Left lung (tissue), 10 donors: ENCODE results near the gene MAPT. TPM values are rescaled to one million over a fixed set of nuclear protein-coding genes. Genes with fewer than 3 reads are reported as not detected.
A peak's percentile ranks its signal among the peaks of the same experiment; 100 is the strongest.

ENCODE experiments used
- ATAC-seq: fragments of 200-7000 bp; cut with Tn5 transposase; one replicate; pipeline ENCODE4 v1.9.1; 2020; ENCODE audit warnings: moderate library complexity
- DNase-seq, 4 donors: peaks; one replicate each; pipeline ENCODE4 v3.0.0-alpha.2; 2013 to 2020
- H3K27ac ChIP-seq, 2 donors: fragments of 200-600 bp; sonication (generic) in 1 of 2; one replicate each; pipeline versions ENCODE4 v1.5.0 to v1.8.0; 2020 to 2021
- H3K27me3 ChIP-seq, 2 donors: fragments of 200-600 bp; sonication (generic) in 1 of 2; one replicate each; pipeline versions ENCODE4 v1.5.0 to v1.8.0; 2020 to 2021
- H3K36me3 ChIP-seq, 2 donors: fragments of 200-600 bp; sonication (generic) in 1 of 2; one replicate each; pipeline versions ENCODE4 v1.5.0 to v1.8.0; 2020 to 2021
- H3K4me1 ChIP-seq, 2 donors: fragments of 200-600 bp; one replicate each; pipeline ENCODE4 v1.8.0; 2021
- H3K4me3 ChIP-seq, 2 donors: fragments of 200-600 bp; sonication (generic) in 1 of 2; one replicate each; pipeline versions ENCODE4 v1.5.0 to v1.8.0; 2020 to 2021; ENCODE audit warnings: mild to moderate bottlenecking in 1 of 2
- H3K9me3 ChIP-seq, 2 donors: fragments of 200-600 bp; sonication (generic) in 1 of 2; one replicate each; pipeline versions ENCODE4 v1.5.0 to v1.8.0; 2020 to 2021
- intact Hi-C, 2 donors: fragments of 100-400 bp; cut with DNase I; formaldehyde crosslinking; loops; one replicate each; pipeline versions ENCODE4 v1.11.2 to v1.14.2; 2022
- polyA plus RNA-seq, 6 donors: library from polyadenylated mRNA; unstranded; fragments of 120-200 nt; gene quantifications; one replicate each; pipeline ENCODE4 v1.2.1, GENCODE V29; 2013; ENCODE audit not compliant: insufficient read length in 6 of 6
- total RNA-seq, 2 donors: library from RNA; stranded (reverse); fragmentation: NEBNext Ultra II Directional; extraction: Animal tissue kit (Norgen Biotek cat#: 25700); gene quantifications; one replicate each; pipeline ENCODE4 v1.2.1, GENCODE V29; 2021
- TF ChIP-seq, protein P1 (sequence below), 2 donors: fragments of 200-600 bp; sonication (generic) in 1 of 2; IDR thresholded peaks; one replicate each; pipeline versions ENCODE4 v1.5.0 to v1.8.0; 2021; ENCODE audit warnings: antibody characterized with exemption in 2 of 2
- donor health status: DM: no; HTN: yes; CAD: no.
- donor health status: DM: no; HTN: no; CAD: no.

The MAPT gene
- total and polyA plus RNA-seq, 8 donors: 0.99 to 7.7 (median 5.5) TPM

GRCh38 chr17:46042246-46042645 lies 147.9 kb downstream of the MAPT start:
- no peaks in the 10 kb centered on the region for H3K9me3 ChIP-seq
- no peak overlapping the region for H3K4me3 ChIP-seq
- ATAC-seq: no peak
- TF ChIP-seq, protein P1, sequence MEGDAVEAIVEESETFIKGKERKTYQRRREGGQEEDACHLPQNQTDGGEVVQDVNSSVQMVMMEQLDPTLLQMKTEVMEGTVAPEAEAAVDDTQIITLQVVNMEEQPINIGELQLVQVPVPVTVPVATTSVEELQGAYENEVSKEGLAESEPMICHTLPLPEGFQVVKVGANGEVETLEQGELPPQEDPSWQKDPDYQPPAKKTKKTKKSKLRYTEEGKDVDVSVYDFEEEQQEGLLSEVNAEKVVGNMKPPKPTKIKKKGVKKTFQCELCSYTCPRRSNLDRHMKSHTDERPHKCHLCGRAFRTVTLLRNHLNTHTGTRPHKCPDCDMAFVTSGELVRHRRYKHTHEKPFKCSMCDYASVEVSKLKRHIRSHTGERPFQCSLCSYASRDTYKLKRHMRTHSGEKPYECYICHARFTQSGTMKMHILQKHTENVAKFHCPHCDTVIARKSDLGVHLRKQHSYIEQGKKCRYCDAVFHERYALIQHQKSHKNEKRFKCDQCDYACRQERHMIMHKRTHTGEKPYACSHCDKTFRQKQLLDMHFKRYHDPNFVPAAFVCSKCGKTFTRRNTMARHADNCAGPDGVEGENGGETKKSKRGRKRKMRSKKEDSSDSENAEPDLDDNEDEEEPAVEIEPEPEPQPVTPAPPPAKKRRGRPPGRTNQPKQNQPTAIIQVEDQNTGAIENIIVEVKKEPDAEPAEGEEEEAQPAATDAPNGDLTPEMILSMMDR (IDR thresholded peaks at IDR 0.05): no peak
- DNase-seq: no peak
- no peaks in the 10 kb centered on the region for H3K27me3 ChIP-seq
- H3K27ac ChIP-seq: no peak overlapping the region
- intact Hi-C loops: loop anchor here in 1 of 2 donors (10.0 kb wide), 1 partner anchor 143 kb away; no protein-coding TSS in a partner anchor
- H3K36me3 ChIP-seq: peaks cover 0 to 68% of the 10 kb centered on the region in 2 donors
- H3K4me1 ChIP-seq: peaks cover 11 to 29% of the 10 kb centered on the region in 2 donors

GRCh38 chr17:46042925-46043324 lies 148.6 kb downstream of the MAPT start:
- Histone ChIP-seq H3K36me3 (peaks cover 0 to 68% of the 10 kb centered on the region in 2 donors), H3K4me3 (no peak overlapping the region), H3K4me1 (peaks cover 11 to 31% of the 10 kb centered on the region in 2 donors), H3K27ac (no peak overlapping the region), H3K27me3 (no peaks in the 10 kb centered on the region), H3K9me3 (no peaks in the 10 kb centered on the region)
- TF ChIP-seq, protein P1 (IDR thresholded peaks at IDR 0.05): no peak
- intact Hi-C loops: loop anchor here in 1 of 2 donors (10.0 kb wide), 1 partner anchor 142 kb away; no protein-coding TSS in a partner anchor
- ATAC-seq: no peak
- DNase-seq: no peak

DNA sequence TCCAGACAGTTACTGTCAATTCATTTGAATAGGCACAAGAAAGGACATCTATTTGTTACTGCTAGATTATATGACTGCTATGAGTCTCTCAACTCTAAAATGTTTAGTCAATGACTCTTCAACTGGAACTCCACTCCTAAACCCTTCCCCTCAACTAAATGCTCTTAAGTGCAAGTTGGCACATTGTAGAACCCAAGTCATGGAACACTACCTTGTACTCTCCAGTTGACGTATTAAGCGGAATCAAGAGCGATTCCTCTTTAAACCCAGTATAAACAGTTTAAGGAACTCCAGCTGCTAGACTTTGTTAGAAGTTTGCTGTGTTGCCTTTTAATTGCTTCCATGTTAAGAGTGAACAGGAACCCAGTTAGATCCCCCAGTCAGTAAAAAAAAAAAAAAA lies 149.3 kb downstream of the MAPT start:
- Histone ChIP-seq H3K4me1 (peaks cover 11 to 31% of the 10 kb centered on the region in 2 donors), H3K36me3 (peaks cover 0 to 68% of the 10 kb centered on the region in 2 donors), H3K27ac (peak overlapping the region; percentile 38 to 61), H3K4me3 (no peak overlapping the region), H3K9me3 (no peaks in the 10 kb centered on the region), H3K27me3 (no peaks in the 10 kb centered on the region)
- DNase-seq (no peak), ATAC-seq (peak; percentile 77)
- TF ChIP-seq, protein P1 (IDR thresholded peaks at IDR 0.05): no peak
- intact Hi-C loops: loop anchor here in 1 of 2 donors (10.0 kb wide), 1 partner anchor 141 kb away; no protein-coding TSS in a partner anchor

GRCh38 chr17:46044286-46044928 lies 150.1 kb downstream of the MAPT start:
- DNase-seq (peak in 3 of 4 donors; percentile 63 to 89 (median 75)), ATAC-seq (peak; percentile 90)
- Histone ChIP-seq H3K27me3 (no peaks in the 10 kb centered on the region), H3K4me3 (no peak overlapping the region), H3K36me3 (peaks cover 0 to 67% of the 10 kb centered on the region in 2 donors), H3K27ac (peak overlapping the region; percentile 38 to 61), H3K9me3 (no peaks in the 10 kb centered on the region), H3K4me1 (peaks cover 11 to 31% of the 10 kb centered on the region in 2 donors)
- intact Hi-C loops: loop anchor here in 1 of 2 donors (10.0 kb wide), 1 partner anchor 140 kb away; no protein-coding TSS in a partner anchor
- TF ChIP-seq, protein P1 (IDR thresholded peaks at IDR 0.05): peak; percentile 68 to 77

DNA sequence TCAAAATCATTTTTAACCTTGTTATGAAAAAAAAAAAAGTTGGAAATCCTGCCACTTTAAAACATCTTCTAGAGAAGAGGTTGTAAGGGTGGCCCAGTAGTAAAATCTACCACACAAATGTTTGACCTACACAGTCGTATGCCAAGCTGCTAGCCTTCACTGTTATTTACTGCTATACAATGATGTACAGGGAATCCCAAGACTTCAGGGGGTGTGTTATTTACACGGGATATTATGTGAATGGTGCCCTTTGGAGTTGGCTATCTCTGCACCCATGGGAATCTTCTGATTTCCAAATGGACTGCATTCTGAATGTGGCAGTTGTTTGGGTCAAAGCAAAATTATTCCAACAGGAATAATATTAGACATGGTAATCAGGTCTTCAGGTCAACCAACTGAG lies 150.6 kb downstream of the MAPT start:
- H3K4me3 ChIP-seq: no peak overlapping the region
- DNase-seq (no peak), ATAC-seq (no peak)
- H3K27ac ChIP-seq: no peak overlapping the region
- H3K27me3 ChIP-seq: no peaks in the 10 kb centered on the region
- peaks cover 0 to 67% of the 10 kb centered on the region in 2 donors for H3K36me3 ChIP-seq
- peaks cover 11 to 31% of the 10 kb centered on the region in 2 donors for H3K4me1 ChIP-seq
- TF ChIP-seq, protein P1 (IDR thresholded peaks at IDR 0.05): no peak
- no peaks in the 10 kb centered on the region for H3K9me3 ChIP-seq
- intact Hi-C loops: loop anchor here in 1 of 2 donors (10.0 kb wide), 1 partner anchor 140 kb away; no protein-coding TSS in a partner anchor
